ENCODE results near the gene KRTAP2-2.
"Not testable (repeated sequence)": the region's sequence is repeated elsewhere in the genome, so short reads cannot be mapped to it uniquely, and the experiment has no call there.

The KRTAP2-2 gene, protein sequence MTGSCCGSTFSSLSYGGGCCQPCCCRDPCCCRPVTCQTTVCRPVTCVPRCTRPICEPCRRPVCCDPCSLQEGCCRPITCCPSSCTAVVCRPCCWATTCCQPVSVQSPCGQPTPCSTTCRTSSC

DNA sequence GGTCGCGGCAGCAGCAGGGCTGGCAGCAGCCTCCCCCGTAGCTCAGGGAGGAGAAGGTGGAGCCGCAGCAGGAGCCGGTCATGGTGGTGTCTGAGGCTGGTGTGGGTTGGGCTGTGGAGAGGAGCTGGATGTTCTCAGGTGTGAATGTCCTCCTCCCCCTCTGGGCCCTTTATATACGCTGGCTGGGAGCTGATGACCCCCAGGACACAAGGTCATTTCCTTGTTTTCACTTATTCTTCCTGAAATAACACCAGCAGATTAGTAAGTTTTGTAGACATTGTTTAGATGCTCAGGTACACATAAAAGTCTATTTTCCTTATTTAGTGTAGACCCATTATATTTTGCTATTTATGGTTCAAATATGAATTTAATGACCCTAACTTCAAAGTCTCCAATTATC, at the start of gene KRTAP2-2:
Gene KRTAP2-2 (minus strand): TSS at position 101 of the 400 bp plus-strand sequence. CDS start 19 bp downstream, at position 82.
- not testable (repeated sequence) for DNase-seq (ENCODE audit: low read depth)

DNA sequence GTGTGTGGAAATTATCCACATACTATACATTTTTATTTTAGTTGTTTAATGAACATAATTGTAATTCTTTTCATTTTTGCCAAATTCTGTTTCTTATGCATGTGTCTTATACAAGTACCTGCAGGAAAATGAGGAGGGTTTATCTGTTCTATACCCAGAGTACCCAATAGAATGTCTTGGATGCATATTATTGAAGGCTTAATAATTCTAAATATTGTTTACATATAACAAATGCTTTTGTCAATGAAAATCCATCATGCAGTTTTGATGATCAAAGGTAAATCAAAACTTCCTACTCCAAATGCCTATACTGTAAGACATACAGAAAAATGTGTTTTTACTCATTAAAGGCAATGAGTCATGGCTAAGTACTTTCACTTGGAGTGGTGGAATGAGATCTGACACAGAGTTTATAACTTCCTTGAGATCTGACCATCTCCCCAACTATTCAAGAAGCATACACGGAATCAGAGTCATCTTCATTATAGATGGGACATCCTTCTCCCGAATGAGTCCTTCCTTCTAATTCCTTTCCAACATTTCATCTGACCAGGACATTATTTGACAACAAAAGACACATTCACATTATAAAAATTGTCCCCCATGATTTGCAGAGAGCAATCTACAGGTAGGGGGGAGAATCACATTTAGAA, 49.5 kb upstream of the KRTAP2-2 start:
- not testable (repeated sequence) for DNase-seq (ENCODE audit: low read depth)

DNA sequence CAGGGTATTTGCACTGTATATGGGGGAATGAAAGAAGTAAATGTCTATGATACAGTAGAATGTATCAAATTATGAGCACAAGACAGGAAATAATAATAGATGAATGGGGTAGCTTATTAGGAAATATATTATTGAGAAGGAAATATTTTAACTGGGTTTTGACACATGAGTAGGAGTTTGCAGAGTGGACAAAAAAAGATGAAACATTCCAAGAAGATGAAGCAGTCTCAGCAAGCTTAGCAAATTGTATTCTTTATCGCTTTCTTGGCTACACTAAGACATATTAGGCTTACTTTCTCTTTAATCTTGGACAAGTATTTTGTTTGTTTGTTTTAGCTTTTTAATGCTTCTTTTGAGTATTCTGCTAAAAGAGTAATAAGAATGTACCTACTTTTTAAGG, 48.9 kb upstream of the KRTAP2-2 start:
- DNase-seq (ENCODE audit: low read depth) = no peak

DNA sequence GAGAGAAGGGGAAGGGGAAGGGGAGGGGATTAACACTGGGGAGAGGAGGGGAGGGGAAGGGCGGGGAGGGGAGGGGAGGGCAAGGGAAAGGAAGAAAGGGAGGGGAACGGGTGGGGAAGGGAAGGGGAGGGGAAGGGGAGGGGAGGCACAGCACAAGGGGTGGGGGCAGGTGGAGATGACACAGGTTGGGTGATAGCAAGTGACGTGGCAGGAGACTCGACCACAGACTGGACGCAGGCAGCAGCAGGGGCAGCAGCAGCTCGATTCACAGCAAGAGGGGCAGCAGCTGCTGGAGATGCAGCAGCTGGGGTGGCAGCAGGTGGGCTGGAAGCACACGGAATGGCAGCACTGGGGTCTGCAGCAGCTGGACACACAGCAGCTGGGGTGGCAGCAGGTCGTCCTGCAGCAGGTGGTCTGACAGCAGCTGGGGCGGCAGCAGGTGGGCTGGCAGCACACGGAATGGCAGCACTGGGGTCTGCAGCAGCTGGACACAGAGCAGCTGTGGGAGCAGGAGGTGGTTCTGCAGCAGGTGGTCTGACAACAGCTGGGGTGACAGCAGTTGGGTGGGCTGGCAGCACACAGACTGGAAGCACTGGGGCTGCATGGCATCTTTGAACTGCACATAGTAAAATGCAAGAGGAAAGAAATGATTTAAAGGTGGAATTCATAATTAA, 46.7 kb upstream of the KRTAP2-2 start, which contains the start of gene KRTAP4-16:
Gene KRTAP4-16 (minus strand): TSS at position 624 of the 674 bp plus-strand sequence. CDS start 0 bp downstream, at position 624.
- no peak for DNase-seq (ENCODE audit: low read depth)

DNA sequence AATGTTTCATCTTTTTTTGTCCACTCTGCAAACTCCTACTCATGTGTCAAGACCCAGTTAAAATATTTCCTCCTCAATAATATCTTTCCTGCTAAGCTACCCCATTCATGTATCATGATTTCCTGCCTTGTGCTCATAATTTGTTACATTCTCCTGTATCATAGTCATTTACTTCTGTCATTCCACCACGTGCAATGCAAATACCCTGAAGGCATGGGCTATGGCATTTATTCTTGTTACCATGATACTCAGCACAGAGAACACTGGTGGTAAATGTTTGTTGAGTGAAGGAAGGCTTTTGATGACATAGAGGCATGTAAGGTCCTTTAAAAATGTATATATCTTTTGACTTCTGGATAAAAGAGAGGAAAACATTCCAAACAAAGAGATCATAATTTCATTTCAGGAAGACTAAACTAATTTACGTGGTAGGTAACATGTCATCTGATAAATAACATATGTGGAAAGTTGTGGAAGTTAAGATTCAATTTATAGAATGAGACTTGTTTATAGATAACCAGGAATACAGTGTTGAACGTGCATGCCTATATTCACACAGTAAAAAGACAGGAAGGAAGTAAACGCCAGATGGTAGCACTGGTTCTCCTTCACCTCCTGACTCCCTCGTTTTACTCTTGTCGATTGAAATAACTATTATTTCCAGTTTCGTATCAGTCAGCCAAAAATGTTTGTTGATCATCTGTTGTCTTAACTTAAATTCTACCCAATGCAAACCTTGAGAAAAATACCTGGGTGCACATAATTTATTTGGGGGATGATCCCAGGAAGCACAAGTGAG, 44.9 kb upstream of the KRTAP2-2 start:
- DNase-seq (ENCODE audit: low read depth) = not testable (repeated sequence)

DNA sequence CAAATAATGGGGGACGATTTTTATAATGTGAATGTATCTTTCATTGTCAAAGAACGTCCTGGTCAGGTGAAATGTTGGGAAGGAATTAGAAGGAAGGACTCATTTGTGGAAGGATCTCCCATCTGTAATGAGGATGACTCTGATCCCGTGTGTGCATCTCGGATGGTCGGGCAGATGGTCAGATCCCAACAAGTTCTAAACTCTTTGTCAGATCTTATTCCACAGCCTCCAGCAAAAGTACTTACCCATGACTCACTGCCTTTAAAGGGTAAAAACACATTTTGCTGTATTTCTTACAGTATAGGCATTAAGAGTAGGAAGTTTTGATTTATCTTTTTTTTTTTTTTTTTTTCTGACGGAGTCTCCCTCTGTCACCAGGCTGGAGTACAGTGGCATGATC, 43.5 kb upstream of the KRTAP2-2 start:
- DNase-seq (ENCODE audit: low read depth) = no peak

DNA sequence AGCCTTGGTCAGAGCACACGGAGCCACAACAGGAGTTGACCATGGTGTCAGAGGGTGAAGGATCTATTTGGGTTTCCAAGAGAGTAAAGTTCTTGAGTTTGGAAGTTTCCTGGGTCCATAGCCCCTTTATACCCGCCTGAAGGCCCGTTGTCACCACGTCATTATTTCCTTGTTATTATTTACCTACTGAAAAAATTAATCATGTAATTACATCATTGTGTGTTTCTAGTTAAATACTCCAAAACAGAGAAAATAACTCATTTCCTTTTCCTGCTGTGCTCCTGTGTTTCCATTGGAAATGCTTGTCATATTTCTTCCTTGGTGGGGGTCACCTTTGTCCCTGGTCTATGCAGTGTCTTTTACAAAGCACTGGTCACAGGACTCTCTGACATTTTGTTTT, 43.0 kb upstream of the KRTAP2-2 start, which contains the start of gene KRTAP4-8:
Gene KRTAP4-8 (minus strand): TSS at position 101 of the 400 bp plus-strand sequence. CDS start 58 bp downstream, at position 43.
- no peak for DNase-seq (ENCODE audit: low read depth)

DNA sequence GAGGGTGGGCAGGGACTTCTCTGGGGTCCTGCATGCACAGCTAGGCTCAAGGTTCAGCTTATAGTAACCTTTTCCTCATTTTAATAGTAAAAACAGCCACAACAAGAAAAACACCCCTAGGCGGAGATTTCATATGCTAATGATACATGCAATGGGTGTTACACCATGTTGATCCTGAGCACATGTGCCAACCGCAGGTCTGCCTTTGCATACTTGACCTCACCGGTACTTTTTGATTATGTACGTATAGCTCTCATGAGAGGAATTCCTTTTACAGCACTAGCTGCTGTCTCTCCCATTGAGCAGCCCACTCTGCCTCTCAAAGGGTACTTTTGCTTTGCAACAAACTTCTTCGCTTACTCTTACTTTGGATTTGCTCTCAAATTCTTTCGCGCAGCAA, 41.0 kb upstream of the KRTAP2-2 start:
- no peak for DNase-seq (ENCODE audit: low read depth)

DNA sequence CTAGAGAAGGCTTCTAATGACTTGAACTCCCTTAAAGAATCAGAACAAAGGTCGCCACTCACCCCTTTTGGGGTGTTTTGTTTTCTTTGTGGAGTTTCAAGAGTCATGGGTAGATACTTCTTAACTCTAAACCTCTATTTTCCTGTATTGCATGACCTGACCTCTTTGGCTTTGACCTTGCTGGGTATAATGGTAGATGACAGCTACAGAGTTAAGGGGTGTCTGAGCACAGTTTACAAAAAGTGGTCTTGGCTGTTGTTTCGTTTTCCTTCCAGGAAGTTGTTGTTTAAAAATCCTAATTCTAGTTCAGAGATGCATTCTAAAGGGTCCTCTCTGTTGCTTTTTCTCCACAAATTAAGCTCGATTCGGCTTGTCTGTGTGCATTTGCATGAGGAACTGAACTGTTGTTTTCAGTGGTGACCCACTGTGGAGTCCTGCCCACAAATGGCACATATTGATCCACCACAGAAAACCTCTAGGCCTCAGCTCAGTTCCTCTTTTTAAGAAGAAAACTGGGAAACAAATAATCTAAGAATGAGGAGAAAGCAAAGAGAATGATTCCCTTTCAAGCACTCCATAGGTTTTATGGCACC, 33.8 kb upstream of the KRTAP2-2 start:
- not testable (repeated sequence) for DNase-seq (ENCODE audit: low read depth)

DNA sequence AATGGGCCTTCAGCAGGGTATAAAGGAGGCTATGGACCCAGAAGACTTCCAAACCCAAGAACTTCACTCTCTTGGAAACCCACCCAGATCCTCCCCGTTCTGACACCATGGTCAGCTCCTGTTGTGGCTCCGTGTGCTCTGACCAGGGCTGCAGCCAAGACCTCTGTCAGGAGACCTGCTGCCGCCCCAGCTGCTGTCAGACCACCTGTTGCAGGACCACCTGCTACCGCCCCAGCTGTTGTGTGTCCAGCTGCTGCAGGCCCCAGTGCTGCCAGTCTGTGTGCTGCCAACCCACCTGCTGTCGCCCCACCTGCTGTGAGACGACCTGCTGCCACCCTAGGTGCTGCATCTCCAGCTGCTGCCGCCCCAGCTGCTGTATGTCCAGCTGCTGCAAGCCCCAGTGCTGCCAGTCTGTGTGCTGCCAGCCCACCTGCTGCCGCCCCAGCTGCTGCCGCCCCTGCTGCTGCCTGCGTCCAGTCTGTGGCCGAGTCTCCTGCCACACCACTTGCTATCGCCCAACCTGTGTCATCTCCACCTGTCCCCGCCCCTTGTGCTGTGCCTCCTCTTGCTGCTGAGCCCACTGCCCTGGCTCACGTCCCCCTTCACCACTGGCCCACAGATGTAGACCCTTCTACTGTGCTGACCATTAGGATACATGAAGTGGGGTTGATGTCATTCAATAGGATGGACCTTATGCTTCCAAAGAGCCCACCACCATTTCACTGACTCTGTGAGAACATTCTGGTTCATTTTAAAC, 29.2 kb upstream of the KRTAP2-2 start, which contains the start of gene KRTAP4-7:
Gene KRTAP4-7 (plus strand): TSS at position 51 of the 757 bp plus-strand sequence. CDS start 57 bp downstream, at position 108.
- not testable (repeated sequence) for DNase-seq (ENCODE audit: low read depth)

DNA sequence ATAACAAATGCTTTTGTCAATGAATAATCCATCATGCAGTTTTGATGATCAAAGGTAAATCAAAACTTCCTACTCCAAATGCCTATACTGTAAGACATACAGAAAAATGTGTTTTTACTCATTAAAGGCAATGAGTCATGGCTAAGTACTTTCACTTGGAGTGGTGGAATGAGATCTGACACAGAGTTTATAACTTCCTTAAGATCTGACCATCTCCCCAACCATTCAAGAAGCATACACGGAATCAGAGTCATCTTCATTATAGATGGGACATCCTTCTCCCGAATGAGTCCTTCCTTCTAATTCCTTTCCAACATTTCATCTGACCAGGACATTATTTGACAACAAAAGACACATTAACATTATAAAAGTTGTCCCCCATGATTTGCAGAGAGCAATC, 28.4 kb upstream of the KRTAP2-2 start:
- DNase-seq (ENCODE audit: low read depth) = not testable (repeated sequence)

DNA sequence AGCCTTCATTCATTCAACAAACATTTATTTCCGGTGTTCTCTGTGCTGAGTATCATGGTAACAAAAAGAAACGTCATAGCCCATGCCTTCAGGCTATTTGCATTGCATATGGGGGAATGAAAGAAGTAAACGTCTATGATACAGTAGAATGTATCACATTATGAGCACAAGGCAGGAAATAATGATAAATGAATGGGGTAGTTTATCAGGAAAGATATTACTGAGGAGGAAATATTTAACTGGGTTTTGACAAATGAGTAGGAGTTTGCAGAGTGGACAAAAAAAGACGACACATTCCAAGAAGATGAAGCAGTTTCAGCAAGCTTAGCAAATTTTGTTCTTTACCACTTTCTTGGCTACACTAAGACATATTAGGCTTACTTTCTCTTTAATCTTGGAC, 27.6 kb upstream of the KRTAP2-2 start:
- DNase-seq (ENCODE audit: low read depth) = no peak

DNA sequence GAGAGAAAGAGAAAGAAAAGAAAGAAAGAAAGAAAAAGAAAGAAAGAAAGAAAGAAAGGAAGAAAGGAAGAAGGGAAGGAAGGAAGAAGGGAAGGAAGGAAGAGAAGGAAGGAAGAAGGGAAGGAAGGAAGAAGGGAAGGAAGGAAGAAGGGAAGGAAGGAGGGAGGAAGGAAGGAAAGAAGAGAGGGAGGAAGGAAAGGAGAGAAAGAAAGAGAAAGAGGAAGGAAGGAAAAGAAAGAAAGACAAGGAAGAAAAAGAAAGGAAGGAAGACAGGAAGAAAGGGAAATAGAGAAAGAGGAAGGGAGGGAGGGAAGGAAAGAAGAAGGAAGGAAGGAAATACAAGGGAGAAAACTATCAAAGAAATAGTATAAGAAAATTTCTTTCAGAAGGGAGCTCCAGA, 21.8 kb upstream of the KRTAP2-2 start:
- no peak for DNase-seq (ENCODE audit: low read depth)

DNA sequence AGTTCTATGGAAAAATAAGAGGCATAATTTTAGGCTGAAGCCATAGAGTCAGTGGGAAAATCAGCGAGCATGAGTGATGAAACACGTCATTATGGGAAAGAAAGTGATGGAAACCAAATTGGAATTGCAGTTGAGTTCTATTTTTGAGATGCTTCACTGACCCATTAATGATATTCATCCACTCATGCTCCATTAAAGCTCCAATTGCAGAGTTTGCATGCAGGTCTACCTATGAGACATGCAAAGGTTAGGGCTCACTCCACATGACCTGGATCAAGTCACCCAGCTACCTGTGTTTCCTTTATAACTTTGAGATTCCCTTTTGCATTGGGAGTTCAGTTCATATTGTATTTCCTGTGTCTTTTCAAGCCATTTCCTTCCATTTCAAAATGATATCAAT, 18.6 kb upstream of the KRTAP2-2 start:
- no peak for DNase-seq (ENCODE audit: low read depth)

DNA sequence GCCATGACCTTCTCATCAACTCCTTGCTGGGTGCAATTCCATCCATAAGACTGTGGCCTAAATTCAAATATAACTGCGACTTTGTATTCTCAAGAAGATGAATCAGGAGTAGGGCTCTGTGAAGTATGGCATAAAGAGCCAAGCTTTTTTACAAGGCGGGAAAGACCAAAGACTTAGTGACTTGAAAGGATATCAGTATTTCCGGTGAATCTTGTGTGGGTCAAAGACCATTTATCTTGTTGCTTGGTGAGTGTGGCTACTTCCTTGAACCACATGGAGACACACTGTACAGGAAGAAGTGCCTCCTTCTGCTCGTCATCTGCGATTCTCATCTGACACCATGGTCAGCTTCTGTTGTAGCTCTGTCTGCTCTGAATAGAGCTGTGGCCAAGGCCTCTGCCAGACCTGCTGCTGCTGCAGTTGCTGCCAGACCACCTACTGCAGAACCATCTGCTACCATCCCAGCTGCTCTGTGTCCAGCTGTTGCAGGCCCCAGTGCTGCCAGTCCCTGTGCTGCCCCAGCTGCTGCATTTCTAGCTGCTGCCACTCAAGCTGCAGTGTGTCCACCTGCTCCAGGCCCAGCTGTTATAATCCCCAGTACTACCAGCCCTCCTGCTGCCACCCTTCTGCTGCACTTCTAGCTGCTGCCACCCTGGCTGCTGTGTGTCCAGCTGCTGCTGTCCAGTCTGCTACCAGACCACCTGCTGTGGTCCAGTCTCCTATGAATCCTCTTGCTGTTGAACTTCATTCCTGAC, 16.8 kb upstream of the KRTAP2-2 start:
- no peak for DNase-seq (ENCODE audit: low read depth)

DNA sequence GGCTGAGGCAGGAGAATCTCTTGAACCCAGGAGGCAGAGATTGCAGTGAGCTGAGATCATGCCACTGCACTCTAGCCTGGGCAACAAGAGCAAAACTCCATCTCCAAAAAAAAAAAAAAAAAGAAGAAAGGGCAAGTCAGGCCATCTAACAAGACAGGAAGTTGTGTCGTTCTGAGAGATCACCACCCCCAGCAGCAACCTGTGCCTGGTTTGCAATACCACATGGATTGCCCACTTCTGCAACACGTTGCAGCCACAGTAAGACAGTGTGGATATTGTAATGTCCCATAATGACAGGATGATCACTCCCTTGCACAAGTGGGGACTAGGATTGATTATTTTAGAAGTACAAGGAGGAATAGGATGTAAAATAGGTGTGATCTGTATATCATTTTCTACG, 14.0 kb upstream of the KRTAP2-2 start:
- DNase-seq (ENCODE audit: low read depth) = no peak

DNA sequence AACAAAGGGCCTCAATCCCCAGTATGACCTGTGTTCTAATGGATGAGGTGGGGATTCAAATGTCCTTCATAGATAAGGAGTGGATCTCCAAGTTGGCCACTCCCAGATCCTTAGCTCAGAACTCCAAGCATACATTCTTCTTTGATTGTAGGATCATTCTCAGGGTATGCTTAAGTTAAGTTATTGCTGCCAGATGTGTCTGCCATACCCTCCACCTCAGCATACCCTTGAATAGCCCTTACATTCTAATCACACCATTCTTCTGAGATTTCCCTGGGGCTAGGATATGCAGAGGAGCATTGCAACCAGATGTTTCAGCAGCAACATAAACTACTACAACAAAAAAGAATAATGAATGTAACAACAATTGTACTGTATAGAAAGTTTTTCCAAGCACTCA, 12.3 kb upstream of the KRTAP2-2 start:
- DNase-seq (ENCODE audit: low read depth) = no peak

DNA sequence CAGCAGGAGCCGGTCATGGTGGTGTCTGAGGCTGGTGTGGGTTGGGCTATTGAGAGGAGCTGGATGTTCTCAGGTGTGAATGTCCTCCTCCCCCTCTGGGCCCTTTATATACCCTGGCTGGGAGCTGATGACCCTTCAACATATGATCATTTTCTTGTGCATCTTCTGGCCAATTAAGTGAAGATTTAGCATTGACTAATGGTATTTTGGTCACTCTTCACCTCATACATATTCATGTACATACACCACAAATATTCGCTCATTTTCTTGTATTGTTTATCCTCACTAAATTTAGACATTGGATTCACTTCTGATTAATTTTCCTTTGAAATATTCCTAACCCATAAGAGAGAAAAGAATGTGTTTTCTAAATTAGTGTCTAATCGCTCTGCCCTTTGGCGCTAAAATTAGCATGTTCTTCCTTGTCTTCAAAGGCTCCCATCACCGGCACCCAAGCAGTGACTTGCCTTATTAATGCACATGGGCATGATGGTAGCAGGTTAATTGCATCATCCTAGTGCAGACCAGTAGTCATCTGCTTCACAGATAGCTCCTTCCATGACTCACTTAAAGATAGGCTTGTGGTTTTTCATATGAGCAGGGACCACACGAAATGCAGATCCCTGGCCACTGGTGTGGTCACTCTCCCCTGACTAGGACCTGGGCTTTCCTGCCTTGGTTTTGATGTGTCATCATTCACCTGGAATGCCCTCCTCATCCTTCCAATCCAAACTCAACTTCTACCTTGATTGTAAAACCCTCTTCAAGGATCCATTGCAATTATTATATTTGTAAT, 11.0 kb upstream of the KRTAP2-2 start, which contains the start of gene KRTAP2-4:
Gene KRTAP2-4 (minus strand): TSS at position 51 of the 796 bp plus-strand sequence. CDS start 34 bp downstream, at position 17.
- DNase-seq (ENCODE audit: low read depth) = no peak

DNA sequence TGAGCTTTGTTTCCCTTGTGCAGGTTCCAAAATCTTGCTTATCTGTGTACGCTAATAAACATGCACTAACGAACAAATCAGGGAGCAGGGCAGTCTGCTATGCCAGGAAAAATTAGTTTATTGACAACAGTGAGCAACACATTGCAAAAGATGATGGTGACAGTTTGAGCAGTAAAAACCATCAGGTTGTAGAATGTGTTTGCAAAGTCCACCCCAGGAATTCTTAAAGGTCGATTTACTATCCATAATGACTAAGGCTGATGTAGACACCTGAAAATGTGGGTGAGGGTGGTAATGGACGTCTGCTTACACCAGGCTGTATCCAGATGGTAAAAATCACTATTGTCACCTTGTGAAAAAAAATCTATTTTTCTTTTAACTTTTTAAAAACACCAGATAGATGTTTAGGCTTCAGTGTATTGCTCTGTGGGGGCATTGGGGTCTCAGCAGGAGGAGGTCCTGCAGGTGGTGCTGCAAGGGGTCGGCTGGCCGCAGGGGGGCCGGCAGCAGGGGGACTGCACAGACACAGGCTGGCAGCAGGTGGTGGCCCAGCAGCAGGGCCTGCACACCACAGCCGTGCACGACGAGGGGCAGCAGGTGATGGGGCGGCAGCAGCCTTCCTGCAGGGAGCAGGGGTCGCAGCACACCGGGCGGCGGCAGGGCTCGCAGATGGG, 10.1 kb upstream of the KRTAP2-2 start:
- DNase-seq (ENCODE audit: low read depth) = not testable (repeated sequence)

Measured in T-helper 22 cell (primary cell).